Stimulated activated naive CD8-positive, alpha-beta T cell treated with anti-CD3 and anti-CD28 coated beads, Interleukin-15, Interleukin-2, amounts not matched to agents 100 ng/mL and 50 ng/mL, for 24 hours (primary cell): ENCODE data around the gene MRPL45.

ENCODE experiments used
- H3K27ac Mint-ChIP-seq: one replicate; pipeline ENCODE4 v1.8.0; 2021; ENCODE audit warnings: mild to moderate bottlenecking, mixed read lengths
- H3K27me3 Mint-ChIP-seq: one replicate; pipeline ENCODE4 v1.8.0; 2021; ENCODE audit warnings: mixed read lengths
- H3K36me3 Mint-ChIP-seq: one replicate; pipeline ENCODE4 v1.8.0; 2021; ENCODE audit warnings: low read depth, mixed read lengths
- H3K4me1 Mint-ChIP-seq: one replicate; pipeline ENCODE4 v1.8.0; 2021; ENCODE audit warnings: low read depth, mixed read lengths
- H3K4me3 Mint-ChIP-seq: one replicate; pipeline ENCODE4 v1.8.0; 2021; ENCODE audit warnings: mild to moderate bottlenecking, mixed read lengths
- H3K9me3 Mint-ChIP-seq: one replicate; pipeline ENCODE4 v1.8.0; 2021; ENCODE audit warnings: mixed read lengths

Gene MRPL45

GRCh38 chr17:38351412-38352222 is 54.6 kb downstream of the MRPL45 start, which contains the start of gene SOCS7:
TSS of gene SOCS7 (plus strand) at chr17:38351844. CDS start at chr17:38352053, 209 bp downstream.
- no peaks in the 10 kb centered on the region for H3K36me3 Mint-ChIP-seq
- H3K9me3 Mint-ChIP-seq = no peaks in the 10 kb centered on the region
- no peaks in the 10 kb centered on the region for H3K27me3 Mint-ChIP-seq
- H3K4me1 Mint-ChIP-seq = peaks cover 40% of the 10 kb centered on the region
- peak within 1 kb of the TSS; percentile 88 for H3K4me3 Mint-ChIP-seq
- H3K27ac Mint-ChIP-seq = peak within 1 kb of the TSS; percentile 93

GRCh38 chr17:38352245-38353085 is 55.5 kb downstream of the MRPL45 start:
- H3K27ac Mint-ChIP-seq = peak overlapping the region; percentile 5
- peaks cover 48% of the 10 kb centered on the region for H3K4me1 Mint-ChIP-seq

GRCh38 chr17:38353086-38353604 is 56.2 kb downstream of the MRPL45 start:
- Mint-ChIP-seq H3K27ac (peak overlapping the region; percentile 5), H3K36me3 (no peaks in the 10 kb centered on the region), H3K4me3 (peak overlapping the region; percentile 81), H3K9me3 (no peaks in the 10 kb centered on the region), H3K4me1 (peaks cover 50% of the 10 kb centered on the region), H3K27me3 (no peaks in the 10 kb centered on the region)

More at GRCh38 chr17:38352245-38353085, 55.5 kb downstream of the MRPL45 start:
- no peaks in the 10 kb centered on the region for H3K36me3 Mint-ChIP-seq
- no peaks in the 10 kb centered on the region for H3K27me3 Mint-ChIP-seq
- no peaks in the 10 kb centered on the region for H3K9me3 Mint-ChIP-seq
- H3K4me3 Mint-ChIP-seq = peak overlapping the region; percentile 81

- H3K36me3 Mint-ChIP-seq = no peaks in the 10 kb centered on the region
- H3K4me1 Mint-ChIP-seq = peaks cover 50% of the 10 kb centered on the region
- H3K4me3 Mint-ChIP-seq = peak overlapping the region; percentile 81
- H3K27ac Mint-ChIP-seq = no peak overlapping the region
- H3K9me3 Mint-ChIP-seq = no peaks in the 10 kb centered on the region
- H3K27me3 Mint-ChIP-seq = no peaks in the 10 kb centered on the region
Observed at GRCh38 chr17:38353668-38354067, 56.7 kb downstream of the MRPL45 start.

GRCh38 chr17:38354466-38354865 is 57.5 kb downstream of the MRPL45 start:
- no peaks in the 10 kb centered on the region for H3K36me3 Mint-ChIP-seq
- H3K27me3 Mint-ChIP-seq = no peaks in the 10 kb centered on the region
- peaks cover 50% of the 10 kb centered on the region for H3K4me1 Mint-ChIP-seq
- H3K27ac Mint-ChIP-seq = no peak overlapping the region
- no peak overlapping the region for H3K4me3 Mint-ChIP-seq
- H3K9me3 Mint-ChIP-seq = no peaks in the 10 kb centered on the region

GRCh38 chr17:38355251-38355650 is 58.3 kb downstream of the MRPL45 start:
- no peak overlapping the region for H3K4me3 Mint-ChIP-seq
- H3K27me3 Mint-ChIP-seq = no peaks in the 10 kb centered on the region
- H3K36me3 Mint-ChIP-seq = no peaks in the 10 kb centered on the region
- H3K9me3 Mint-ChIP-seq = no peaks in the 10 kb centered on the region
- no peak overlapping the region for H3K27ac Mint-ChIP-seq
- peaks cover 50% of the 10 kb centered on the region for H3K4me1 Mint-ChIP-seq

- H3K4me3 Mint-ChIP-seq = no peak overlapping the region
- peaks cover 5% of the 10 kb centered on the region for H3K36me3 Mint-ChIP-seq
- H3K9me3 Mint-ChIP-seq = no peaks in the 10 kb centered on the region
- H3K27ac Mint-ChIP-seq = no peak overlapping the region
- H3K4me1 Mint-ChIP-seq = peaks cover 40% of the 10 kb centered on the region
- H3K27me3 Mint-ChIP-seq = no peaks in the 10 kb centered on the region
Observed at GRCh38 chr17:38357486-38358123, 60.6 kb downstream of the MRPL45 start.

- Mint-ChIP-seq H3K27ac (no peak overlapping the region), H3K4me3 (no peak overlapping the region), H3K9me3 (no peaks in the 10 kb centered on the region), H3K4me1 (peaks cover 31% of the 10 kb centered on the region), H3K36me3 (peaks cover 6% of the 10 kb centered on the region), H3K27me3 (no peaks in the 10 kb centered on the region)
Observed at GRCh38 chr17:38358586-38359513, 61.9 kb downstream of the MRPL45 start.

GRCh38 chr17:38361694-38362465 is 64.9 kb downstream of the MRPL45 start:
- peaks cover 8% of the 10 kb centered on the region for H3K4me1 Mint-ChIP-seq
- no peaks in the 10 kb centered on the region for H3K27me3 Mint-ChIP-seq
- H3K27ac Mint-ChIP-seq = no peak overlapping the region
- no peaks in the 10 kb centered on the region for H3K9me3 Mint-ChIP-seq
- no peak overlapping the region for H3K4me3 Mint-ChIP-seq
- peaks cover 6% of the 10 kb centered on the region for H3K36me3 Mint-ChIP-seq

GRCh38 chr17:38363016-38363415 is 66.0 kb downstream of the MRPL45 start:
- Mint-ChIP-seq H3K4me3 (no peak overlapping the region), H3K27me3 (no peaks in the 10 kb centered on the region), H3K27ac (no peak overlapping the region), H3K4me1 (no peaks in the 10 kb centered on the region), H3K36me3 (peaks cover 10% of the 10 kb centered on the region), H3K9me3 (no peaks in the 10 kb centered on the region)

GRCh38 chr17:38364741-38365140 is 67.8 kb downstream of the MRPL45 start:
- Mint-ChIP-seq H3K4me3 (no peak overlapping the region), H3K27me3 (no peaks in the 10 kb centered on the region), H3K9me3 (no peaks in the 10 kb centered on the region), H3K4me1 (no peaks in the 10 kb centered on the region), H3K36me3 (peaks cover 22% of the 10 kb centered on the region), H3K27ac (no peak overlapping the region)

GRCh38 chr17:38369124-38369886 is 72.3 kb downstream of the MRPL45 start:
- H3K4me1 Mint-ChIP-seq = no peaks in the 10 kb centered on the region
- H3K27me3 Mint-ChIP-seq = no peaks in the 10 kb centered on the region
- H3K27ac Mint-ChIP-seq = no peak overlapping the region
- H3K4me3 Mint-ChIP-seq = no peak overlapping the region
- H3K9me3 Mint-ChIP-seq = no peaks in the 10 kb centered on the region
- H3K36me3 Mint-ChIP-seq = peaks cover 38% of the 10 kb centered on the region
